GM18873 (cell line): ENCODE results near the gene LASP1NB.
"Not testable (repeated sequence)": the region's sequence is repeated elsewhere in the genome, so short reads cannot be mapped to it uniquely, and the experiment has no call there.

Experiments used
- ATAC-seq: cut with Tn5 transposase; IDR thresholded peaks from one replicate; pipeline ENCODE4 v1.9.1; 2021; ENCODE audit warnings: mild to moderate bottlenecking, moderate library complexity, moderate number of reproducible peaks; ENCODE audit not compliant: unreplicated experiment, low FRiP score

Gene LASP1NB

DNA sequence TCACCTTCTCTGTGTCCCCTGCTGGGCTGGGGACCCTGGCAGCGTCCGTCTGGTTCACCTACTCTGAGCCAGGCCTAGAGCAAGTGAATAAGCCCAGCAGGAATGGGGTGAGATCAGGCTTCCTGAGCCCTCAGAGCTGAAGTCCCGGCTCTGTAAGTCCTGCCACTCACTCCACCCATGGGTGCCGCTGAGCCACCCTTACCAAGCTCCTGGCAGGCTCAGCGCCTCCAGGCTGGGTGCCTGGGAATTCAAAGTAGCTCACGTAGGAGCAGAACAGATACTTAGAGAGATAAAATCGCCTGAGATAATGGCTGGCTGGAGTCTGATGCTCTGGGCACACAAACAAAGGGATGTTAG is 9.8 kb upstream of the LASP1NB start:
- ATAC-seq: no peak

DNA sequence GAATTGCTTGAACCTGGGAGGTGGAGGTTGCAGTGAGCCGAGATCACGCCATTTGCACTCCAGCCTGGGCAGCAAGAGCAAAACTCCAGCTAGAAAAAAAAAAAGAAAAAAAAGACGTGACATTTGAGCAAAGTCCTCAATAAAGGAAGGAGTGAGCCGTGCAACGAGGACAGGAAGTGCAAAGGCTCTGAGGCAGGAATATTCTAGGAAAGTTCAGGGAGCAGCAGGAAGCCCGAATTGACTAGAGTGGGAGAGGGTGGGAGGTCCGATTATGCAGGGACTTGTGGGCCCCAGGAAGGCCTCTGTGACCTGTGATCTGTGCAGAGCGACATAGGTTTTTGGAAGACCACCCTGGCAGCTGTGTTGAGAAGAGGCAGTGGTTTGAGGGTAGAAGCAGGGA is 8.6 kb upstream of the LASP1NB start:
- ATAC-seq: no peak

DNA sequence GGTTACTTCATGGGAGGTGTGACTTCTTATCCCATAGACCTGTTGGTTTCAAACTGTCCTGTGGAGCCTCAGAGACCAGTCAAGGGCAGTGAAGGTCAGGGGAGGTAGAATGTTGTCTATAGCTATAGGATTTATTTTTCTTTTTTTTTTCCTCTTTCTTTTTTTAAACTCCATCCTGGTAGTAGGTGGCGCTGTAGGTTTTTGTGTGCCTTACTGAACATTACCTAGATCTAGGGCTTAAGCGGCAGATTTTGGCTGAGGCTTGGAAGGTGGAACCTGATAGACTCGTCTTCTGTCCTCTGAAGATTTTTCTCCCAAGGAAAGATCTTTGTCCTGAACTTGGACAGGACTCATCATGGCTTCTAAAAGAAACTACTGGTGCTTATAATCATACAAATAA is 8.2 kb upstream of the LASP1NB start:
- ATAC-seq: no peak

DNA sequence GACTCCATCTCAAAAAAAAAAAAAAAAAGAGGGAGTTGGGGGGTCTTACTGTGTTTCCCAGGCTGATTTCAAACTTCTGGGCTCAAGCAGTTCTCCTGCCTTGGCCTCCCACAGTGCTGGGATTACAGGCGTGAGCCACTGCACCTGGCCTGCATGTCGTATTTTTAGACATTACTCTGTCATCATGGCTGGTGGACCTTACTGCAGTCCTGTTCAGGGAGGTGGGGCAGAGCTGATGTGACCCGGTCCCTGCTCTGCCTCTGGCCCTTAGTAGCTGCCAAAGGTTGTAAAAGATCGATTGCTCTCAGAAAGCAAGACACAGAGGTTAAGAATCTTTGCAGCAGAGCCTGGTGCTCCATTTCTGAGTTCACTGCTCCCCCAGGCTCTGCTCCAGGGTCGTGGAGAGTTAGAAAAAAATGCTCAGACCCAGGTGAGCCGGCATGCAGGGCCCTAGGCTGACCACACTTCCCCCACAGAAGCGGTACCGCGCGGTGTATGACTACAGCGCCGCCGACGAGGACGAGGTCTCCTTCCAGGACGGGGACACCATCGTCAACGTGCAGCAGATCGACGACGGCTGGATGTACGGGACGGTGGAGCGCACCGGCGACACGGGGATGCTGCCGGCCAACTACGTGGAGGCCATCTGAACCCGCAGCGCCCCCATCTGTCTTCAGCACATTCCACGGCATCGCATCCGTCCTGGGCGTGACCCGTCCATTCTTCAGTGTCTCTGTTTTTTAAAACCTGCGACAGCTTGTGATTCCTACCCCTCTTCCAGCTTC is 7.1 kb upstream of the LASP1NB start:
- ATAC-seq: no peak

DNA sequence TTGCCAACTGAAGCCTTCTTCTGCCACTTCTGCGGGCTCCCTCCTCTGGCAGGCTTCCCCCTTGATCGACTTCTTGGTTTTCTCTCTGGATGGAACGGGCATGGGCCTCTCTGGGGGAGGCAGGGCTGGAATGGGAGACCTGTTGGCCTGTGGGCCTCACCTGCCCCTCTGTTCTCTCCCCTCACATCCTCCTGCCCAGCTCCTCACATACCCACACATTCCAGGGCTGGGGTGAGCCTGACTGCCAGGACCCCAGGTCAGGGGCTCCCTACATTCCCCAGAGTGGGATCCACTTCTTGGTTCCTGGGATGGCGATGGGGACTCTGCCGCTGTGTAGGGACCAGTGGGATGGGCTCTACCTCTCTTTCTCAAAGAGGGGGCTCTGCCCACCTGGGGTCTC is 6.5 kb upstream of the LASP1NB start:
- ATAC-seq: no peak

- ATAC-seq: no peak
Observed at GRCh38 chr17:38919316-38920078, 5.9 kb upstream of the LASP1NB start.

- ATAC-seq: no peak
Observed at GRCh38 chr17:38920374-38921291, 4.8 kb upstream of the LASP1NB start.

- no peak for ATAC-seq
Observed at GRCh38 chr17:38921756-38922411, 3.5 kb upstream of the LASP1NB start.

DNA sequence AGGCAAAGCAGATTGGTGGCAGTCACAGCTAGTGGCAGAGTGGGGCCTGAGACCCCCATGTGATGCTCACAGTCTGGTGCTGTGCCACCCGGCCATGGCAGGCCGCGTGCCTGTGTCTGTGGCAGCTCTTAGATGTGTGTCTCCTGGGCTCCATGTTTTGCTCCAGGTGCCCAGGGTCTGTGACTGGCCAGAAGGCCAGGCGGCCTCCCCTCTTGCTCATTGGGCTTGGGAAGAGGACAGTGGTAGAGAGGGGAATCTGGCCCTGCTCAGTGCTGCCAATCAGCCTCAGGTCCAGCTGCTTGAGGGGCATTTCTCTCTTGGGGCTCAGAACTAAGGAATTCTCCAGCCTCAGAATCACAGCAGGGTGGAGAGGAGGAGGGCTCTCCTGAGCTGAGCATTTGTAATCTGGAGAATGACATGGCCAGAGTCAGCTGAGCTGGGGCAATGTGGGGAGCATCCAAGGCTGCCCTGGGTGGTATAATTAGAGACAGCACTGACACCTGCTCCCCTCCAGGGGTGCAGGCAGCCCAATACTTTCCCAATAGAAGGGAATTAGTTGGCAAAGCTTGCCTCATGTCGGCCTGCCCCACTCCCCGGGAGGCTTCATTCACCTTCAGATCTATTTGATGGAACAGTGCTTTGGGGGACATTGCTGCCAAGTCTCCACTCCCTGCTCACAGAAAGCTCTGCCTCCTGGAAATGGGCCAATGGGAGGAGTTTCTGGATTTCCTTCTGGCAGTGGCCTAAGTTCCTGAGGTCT is 2.7 kb upstream of the LASP1NB start:
- ATAC-seq: no peak

- ATAC-seq: no peak
Observed at GRCh38 chr17:38926293-38927070, 1.1 kb downstream of the LASP1NB start.

GRCh38 chr17:38930782-38931181 is 5.4 kb downstream of the LASP1NB start:
- ATAC-seq: not testable (repeated sequence)

DNA sequence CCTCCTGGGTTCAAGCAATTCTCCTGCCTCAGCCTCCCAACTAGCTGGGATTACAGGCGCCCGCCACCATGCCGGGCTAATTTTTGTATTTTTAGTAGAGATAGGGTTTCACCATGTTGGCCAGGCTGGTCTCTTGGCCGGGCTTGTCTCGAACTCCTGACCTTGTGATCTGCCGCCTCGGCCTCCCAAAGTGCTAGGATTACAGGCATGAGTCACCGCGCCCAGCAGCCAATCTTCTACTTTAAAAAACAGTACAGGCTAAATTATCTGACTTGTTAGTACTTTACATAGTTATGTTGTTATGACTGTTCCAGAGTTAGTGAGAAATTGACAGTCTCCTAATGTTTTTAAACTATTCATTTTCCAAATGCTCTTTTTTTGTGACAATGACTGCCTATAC is 8.5 kb downstream of the LASP1NB start:
- ATAC-seq: not testable (repeated sequence)

GRCh38 chr17:38939987-38940386 is 14.6 kb downstream of the LASP1NB start:
- ATAC-seq: no peak

DNA sequence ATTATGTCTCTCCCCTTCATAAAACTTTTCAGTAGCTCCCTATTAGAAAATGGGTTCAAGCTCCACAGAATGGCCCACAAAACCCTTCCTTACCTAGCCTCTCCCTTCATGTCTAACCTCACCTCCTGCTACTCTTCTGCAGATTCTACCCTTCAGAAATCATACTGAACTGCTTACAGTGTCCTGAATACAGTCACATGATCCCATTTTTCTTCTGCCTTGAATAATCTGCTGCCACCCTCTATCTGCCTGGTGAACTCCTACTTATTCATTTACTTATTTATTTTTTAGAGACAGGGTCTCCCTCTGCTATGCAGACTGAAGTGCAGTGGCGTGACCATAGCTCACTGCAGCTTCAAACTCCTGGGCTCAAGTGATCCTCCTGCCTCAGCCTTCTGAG is 15.0 kb downstream of the LASP1NB start:
- ATAC-seq: no peak

GRCh38 chr17:38942696-38943334 is 17.4 kb downstream of the LASP1NB start:
- no peak for ATAC-seq

GRCh38 chr17:38943607-38944006 is 18.2 kb downstream of the LASP1NB start:
- ATAC-seq: no peak

GRCh38 chr17:38947189-38947588 is 21.8 kb downstream of the LASP1NB start:
- no peak for ATAC-seq

- not testable (repeated sequence) for ATAC-seq
Observed at GRCh38 chr17:38953800-38954199, 28.4 kb downstream of the LASP1NB start.
